GM23338 (cell line): Measurements from ENCODE around the gene PID1. TPM values are rescaled to one million over a fixed set of nuclear protein-coding genes. Genes with fewer than 3 reads are reported as not detected.

Experiments used
- ATAC-seq: fragments of 200-7000 bp; cut with Tn5 transposase; 3 replicates; pipeline ENCODE4 v1.9.1; 2020
- DNase-seq: peaks from one replicate; pipeline ENCODE4 v3.0.0-alpha.2; 2015; ENCODE audit warnings: low spot score
- H2AFZ ChIP-seq: fragments of 200-600 bp; sonication (generic); 2 replicates; pipeline ENCODE4 v1.8.0; 2016; ENCODE audit warnings: antibody characterized with exemption, mild to moderate bottlenecking, moderate library complexity
- H3F3A ChIP-seq: fragments of 200-600 bp; sonication (generic); replicated peaks from 2 replicates; pipeline ENCODE4 v1.8.0; 2017; ENCODE audit warnings: antibody characterized with exemption, mixed run types, low read depth
- H3K27ac ChIP-seq: fragments of 200-600 bp; sonication (generic); 2 replicates; pipeline ENCODE4 v1.6.1; 2016; ENCODE audit warnings: low read depth
- H3K27me3 ChIP-seq: fragments of 200-600 bp; sonication (generic); 2 replicates; pipeline ENCODE4 v1.8.0; 2016; ENCODE audit warnings: mild to moderate bottlenecking, mixed run types, moderate library complexity; ENCODE audit not compliant: insufficient read depth
- H3K36me3 ChIP-seq: fragments of 200-600 bp; sonication (generic); 2 replicates; pipeline ENCODE4 v1.8.0; 2016; ENCODE audit warnings: mild to moderate bottlenecking; ENCODE audit not compliant: insufficient read depth
- H3K4me1 ChIP-seq: fragments of 200-600 bp; sonication (generic); 2 replicates; pipeline ENCODE4 v1.8.0; 2016; ENCODE audit warnings: mild to moderate bottlenecking, moderate library complexity; ENCODE audit not compliant: insufficient read depth
- H3K4me2 ChIP-seq: fragments of 200-600 bp; sonication (generic); 2 replicates; pipeline ENCODE4 v1.7.1; 2017; ENCODE audit warnings: mixed run types
- H3K4me3 ChIP-seq: fragments of 200-600 bp; sonication (generic); 2 replicates; pipeline ENCODE4 v1.6.1; 2016; ENCODE audit warnings: mixed run types
- H3K79me2 ChIP-seq: fragments of 200-600 bp; sonication (generic); replicated peaks from 2 replicates; pipeline ENCODE4 v1.8.0; 2017; ENCODE audit warnings: mild to moderate bottlenecking; ENCODE audit not compliant: insufficient read depth
- H3K9me2 ChIP-seq: fragments of 200-600 bp; sonication (generic); 2 replicates; pipeline ENCODE4 v1.8.0; 2017; ENCODE audit not compliant: insufficient read depth
- H4K20me1 ChIP-seq: fragments of 200-600 bp; sonication (generic); replicated peaks from 2 replicates; pipeline ENCODE4 v1.8.0; 2017; ENCODE audit warnings: mild to moderate bottlenecking; ENCODE audit not compliant: insufficient read depth
- H3K27ac Mint-ChIP-seq: 2 replicates; pipeline ENCODE4 v1.8.0; 2020; ENCODE audit warnings: inconsistent platforms, mild to moderate bottlenecking, moderate library complexity, mixed read lengths
- H3K27me3 Mint-ChIP-seq: 3 replicates; pipeline ENCODE4 v1.8.0; 2022; ENCODE audit warnings: low read depth, mild to moderate bottlenecking, moderate library complexity, mixed read lengths, inconsistent platforms; ENCODE audit not compliant: insufficient read depth, poor library complexity
- H3K36me3 Mint-ChIP-seq: 3 replicates; pipeline ENCODE4 v1.8.0; 2021; ENCODE audit warnings: low read depth, mild to moderate bottlenecking, inconsistent platforms, moderate library complexity, mixed read lengths
- H3K4me1 Mint-ChIP-seq: 3 replicates; pipeline ENCODE4 v1.8.0; 2020; ENCODE audit warnings: mild to moderate bottlenecking, inconsistent platforms, mixed read lengths
- H3K4me3 Mint-ChIP-seq: 3 replicates; pipeline ENCODE4 v1.8.0; 2021; ENCODE audit warnings: moderate library complexity, mild to moderate bottlenecking, inconsistent platforms, mixed read lengths
- H3K9me3 Mint-ChIP-seq: 3 replicates; pipeline ENCODE4 v1.8.0; 2020; ENCODE audit warnings: moderate library complexity, mild to moderate bottlenecking, inconsistent platforms, mixed read lengths
- EZH2phosphoT487 ChIP-seq: fragments of 200-600 bp; sonication (generic); IDR thresholded peaks from one replicate; pipeline ENCODE4 v1.8.1; 2018; ENCODE audit warnings: antibody characterized with exemption; ENCODE audit not compliant: unreplicated experiment
- POLR2AphosphoS5 ChIP-seq: IDR thresholded peaks from 2 replicates; pipeline ENCODE4 v1.6.1; 2016; ENCODE audit warnings: antibody characterized with exemption, low read depth
- STAT1 ChIP-seq: IDR thresholded peaks from one replicate; pipeline ENCODE4 v1.6.1; 2016; ENCODE audit warnings: antibody characterized with exemption; ENCODE audit not compliant: unreplicated experiment
- ZNF462 ChIP-seq: fragments of 250-450 bp; sonication (Bioruptor Pico); IDR thresholded peaks from 2 replicates; pipeline ENCODE4 v1.5.0; 2020; ENCODE audit warnings: mild to moderate bottlenecking, moderate library complexity
- polyA plus RNA-seq: library from polyadenylated mRNA; unstranded; fragments of >200 nt; fragmentation: Nextera tagmentation; extraction: Ambion mirVana; gene quantifications from 2 replicates; pipeline ENCODE4 v1.2.1, GENCODE V29; 2016
- total RNA-seq: library from RNA; depleted of rRNA; stranded (reverse); fragments of >200 nt; shearing (Covaris generic); gene quantifications from 2 replicates; pipeline ENCODE4 v1.2.3, GENCODE V29; 2014
- TF ChIP-seq, protein P1 (sequence below), 2 experiments: fragments of 200-600 bp in 1 of 2; sonication (generic) in 1 of 2; conservative IDR thresholded peaks; 2 replicates each; pipeline versions ENCODE4 v1.5.1 to v1.6.1; 2016 to 2017; ENCODE audit warnings: antibody characterized with exemption in 2 of 2, low read depth in 2 of 2, mild to moderate bottlenecking in 2 of 2, moderate library complexity in 1 of 2

Gene PID1
- total and polyA plus RNA-seq, 2 experiments from 2014 or later, result 1.7 to 2.4 TPM

DNA sequence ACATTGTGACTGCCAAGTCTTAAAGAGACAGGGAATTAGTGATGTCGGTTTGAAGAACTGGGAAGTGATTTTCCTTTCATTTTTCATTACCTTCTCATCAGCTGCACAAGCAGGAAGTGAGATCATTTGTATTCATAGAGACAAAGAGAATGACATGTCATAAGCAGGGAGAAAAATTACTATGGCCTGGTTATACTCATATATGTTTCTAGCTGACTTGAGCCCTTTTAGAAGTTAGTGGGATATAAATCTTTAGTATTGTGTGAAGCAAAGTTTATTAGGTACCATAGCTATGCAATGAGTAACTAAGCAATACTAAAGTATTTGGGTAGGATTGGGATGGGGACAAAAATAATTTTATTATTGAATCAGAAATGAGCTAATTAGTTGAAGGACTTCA lies 284.1 kb downstream of the PID1 start (continued):
- TF ChIP-seq ZNF462 (CRISPR knock-in tag), result no peak
- no peak for TF ChIP-seq POLR2AphosphoS5
- TF ChIP-seq STAT1, result no peak

DNA sequence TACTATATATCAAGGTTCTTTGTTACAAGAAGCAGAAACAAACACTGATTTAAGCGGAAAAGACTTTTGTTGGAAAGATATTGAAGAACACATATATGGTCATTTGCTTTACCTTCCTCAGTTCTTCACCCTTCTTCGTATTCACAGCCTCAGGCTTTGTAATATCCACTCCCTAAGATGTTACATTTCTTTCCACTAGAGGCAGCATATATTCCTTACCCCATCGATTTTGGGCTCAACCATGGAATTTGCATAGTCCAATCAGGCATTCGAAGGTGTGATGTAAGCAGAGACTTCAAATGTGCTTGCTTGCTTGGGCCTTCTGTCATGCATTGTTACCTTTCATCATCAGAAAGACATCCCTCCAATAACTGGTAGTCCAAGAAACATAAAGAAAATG lies 287.4 kb downstream of the PID1 start:
- ATAC-seq, result no peak
- Histone ChIP-seq H3K4me1 (no peaks in the 10 kb centered on the region), H3F3A (no peaks in the 10 kb centered on the region), H3K27ac (no peak overlapping the region), H4K20me1 (no peaks in the 10 kb centered on the region), H3K36me3 (no peaks in the 10 kb centered on the region), H3K79me2 (no peaks in the 10 kb centered on the region), H3K4me2 (no peak overlapping the region), H3K9me2 (peaks cover 4% of the 10 kb centered on the region; the same call in 1 of the 2 replicates), H3K27me3 (no peaks in the 10 kb centered on the region), H2AFZ (no peak overlapping the region), H3K4me3 (no peak overlapping the region)
- TF ChIP-seq, protein P1, sequence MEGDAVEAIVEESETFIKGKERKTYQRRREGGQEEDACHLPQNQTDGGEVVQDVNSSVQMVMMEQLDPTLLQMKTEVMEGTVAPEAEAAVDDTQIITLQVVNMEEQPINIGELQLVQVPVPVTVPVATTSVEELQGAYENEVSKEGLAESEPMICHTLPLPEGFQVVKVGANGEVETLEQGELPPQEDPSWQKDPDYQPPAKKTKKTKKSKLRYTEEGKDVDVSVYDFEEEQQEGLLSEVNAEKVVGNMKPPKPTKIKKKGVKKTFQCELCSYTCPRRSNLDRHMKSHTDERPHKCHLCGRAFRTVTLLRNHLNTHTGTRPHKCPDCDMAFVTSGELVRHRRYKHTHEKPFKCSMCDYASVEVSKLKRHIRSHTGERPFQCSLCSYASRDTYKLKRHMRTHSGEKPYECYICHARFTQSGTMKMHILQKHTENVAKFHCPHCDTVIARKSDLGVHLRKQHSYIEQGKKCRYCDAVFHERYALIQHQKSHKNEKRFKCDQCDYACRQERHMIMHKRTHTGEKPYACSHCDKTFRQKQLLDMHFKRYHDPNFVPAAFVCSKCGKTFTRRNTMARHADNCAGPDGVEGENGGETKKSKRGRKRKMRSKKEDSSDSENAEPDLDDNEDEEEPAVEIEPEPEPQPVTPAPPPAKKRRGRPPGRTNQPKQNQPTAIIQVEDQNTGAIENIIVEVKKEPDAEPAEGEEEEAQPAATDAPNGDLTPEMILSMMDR (conservative IDR thresholded peaks at IDR 0.05; ENCODE audit: low read depth in 2 of 2), result peak; percentile 20 to 42; a peak in 3 of 4 replicates
- TF ChIP-seq EZH2phosphoT487, result no peak
- no peaks in the 10 kb centered on the region for H3K27me3 Mint-ChIP-seq
- H3K9me3 Mint-ChIP-seq, result peaks cover 40% of the 10 kb centered on the region
- peaks cover 6% of the 10 kb centered on the region; the same call in 2 of the 3 replicates for H3K36me3 Mint-ChIP-seq
- H3K27ac Mint-ChIP-seq, result no peak overlapping the region
- no peaks in the 10 kb centered on the region for H3K4me1 Mint-ChIP-seq
- H3K4me3 Mint-ChIP-seq, result no peak overlapping the region
- DNase-seq, result no peak
